Measurements from ENCODE around the gene MFSD12.

DNA sequence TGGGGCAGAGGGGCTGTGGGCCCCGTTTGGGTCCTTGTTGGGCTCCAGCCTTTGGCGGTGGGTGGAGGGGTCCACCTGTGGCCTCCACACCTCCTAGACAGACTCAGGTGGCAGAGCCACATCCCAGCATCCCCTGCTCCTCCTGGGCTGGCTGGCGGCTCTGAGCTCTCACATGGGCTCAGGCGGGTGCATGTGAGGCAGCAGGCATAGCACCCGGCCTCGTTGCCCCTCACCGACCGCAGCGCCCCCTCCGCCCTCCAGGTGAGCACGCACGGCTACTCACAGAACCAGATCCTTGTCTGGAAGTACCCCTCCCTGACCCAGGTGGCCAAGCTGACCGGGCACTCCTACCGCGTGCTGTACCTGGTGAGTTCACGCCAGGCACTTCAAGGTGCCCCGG lies 24.4 kb downstream of the MFSD12 start:
- TF ChIP-seq, protein P1, sequence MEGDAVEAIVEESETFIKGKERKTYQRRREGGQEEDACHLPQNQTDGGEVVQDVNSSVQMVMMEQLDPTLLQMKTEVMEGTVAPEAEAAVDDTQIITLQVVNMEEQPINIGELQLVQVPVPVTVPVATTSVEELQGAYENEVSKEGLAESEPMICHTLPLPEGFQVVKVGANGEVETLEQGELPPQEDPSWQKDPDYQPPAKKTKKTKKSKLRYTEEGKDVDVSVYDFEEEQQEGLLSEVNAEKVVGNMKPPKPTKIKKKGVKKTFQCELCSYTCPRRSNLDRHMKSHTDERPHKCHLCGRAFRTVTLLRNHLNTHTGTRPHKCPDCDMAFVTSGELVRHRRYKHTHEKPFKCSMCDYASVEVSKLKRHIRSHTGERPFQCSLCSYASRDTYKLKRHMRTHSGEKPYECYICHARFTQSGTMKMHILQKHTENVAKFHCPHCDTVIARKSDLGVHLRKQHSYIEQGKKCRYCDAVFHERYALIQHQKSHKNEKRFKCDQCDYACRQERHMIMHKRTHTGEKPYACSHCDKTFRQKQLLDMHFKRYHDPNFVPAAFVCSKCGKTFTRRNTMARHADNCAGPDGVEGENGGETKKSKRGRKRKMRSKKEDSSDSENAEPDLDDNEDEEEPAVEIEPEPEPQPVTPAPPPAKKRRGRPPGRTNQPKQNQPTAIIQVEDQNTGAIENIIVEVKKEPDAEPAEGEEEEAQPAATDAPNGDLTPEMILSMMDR (IDR thresholded peaks at IDR 0.05): no peak
- TF ChIP-seq POLR2A (IDR thresholded peaks at IDR 0.05): no peak

Data from thyroid gland (tissue), 4 donors.